AG04450 (cell line): ENCODE results near the gene JMJD6. TPM values are rescaled to one million over a fixed set of nuclear protein-coding genes. Genes with fewer than 3 reads are reported as not detected.

Source experiments
- CTCF ChIA-PET: fragments of 300-600, 350-600 bp; formaldehyde crosslinking; extraction: SDS; loops from one replicate; lab custom pipeline; 2022; ENCODE audit warnings: antibody characterized with exemption, inconsistent platforms; lab: Charles Lee
- POLR2A ChIA-PET: fragments of 350-600 bp; formaldehyde crosslinking; extraction: SDS; loops from one replicate; lab custom pipeline; 2021; ENCODE audit warnings: antibody characterized with exemption, inconsistent platforms; lab: Yijun Ruan, JAX
- DNase-seq: peaks from one replicate; pipeline ENCODE4 v3.0.0-alpha.2; 2011; ENCODE audit warnings: low read depth, low spot score
- H3K27ac ChIP-seq: one replicate; pipeline ENCODE4 v1.5.1; 2012; ENCODE audit warnings: low read depth, low read length, control low read depth
- H3K27me3 ChIP-seq: one replicate; pipeline ENCODE4 v1.6.0; 2012; ENCODE audit warnings: low read length; ENCODE audit not compliant: control insufficient read depth, insufficient read depth
- H3K4me3 ChIP-seq: 2 replicates; pipeline ENCODE4 v1.5.1; 2011; ENCODE audit warnings: mild to moderate bottlenecking, low read depth, low read length, control low read depth
- H3K9me3 ChIP-seq: 2 replicates; pipeline ENCODE4 v1.5.1; 2012; ENCODE audit warnings: low read length; ENCODE audit not compliant: control insufficient read depth, insufficient read depth
- polyA plus RNA-seq: library from polyadenylated mRNA; depleted of rRNA; stranded (reverse); fragments of >200 nt; gene quantifications from 2 replicates; pipeline ENCODE4 v1.2.3, GENCODE V29; 2011
- TF ChIP-seq, protein P1 (sequence below): IDR thresholded peaks from 2 replicates; pipeline ENCODE4 v1.5.1; 2011; ENCODE audit warnings: low read depth, low read length, control low read depth, inconsistent platforms

The JMJD6 gene
- polyA plus RNA-seq, 1 experiment = 12.4 TPM

- peak overlapping the region; percentile 31 for H3K27ac ChIP-seq
- TF ChIP-seq, protein P1, sequence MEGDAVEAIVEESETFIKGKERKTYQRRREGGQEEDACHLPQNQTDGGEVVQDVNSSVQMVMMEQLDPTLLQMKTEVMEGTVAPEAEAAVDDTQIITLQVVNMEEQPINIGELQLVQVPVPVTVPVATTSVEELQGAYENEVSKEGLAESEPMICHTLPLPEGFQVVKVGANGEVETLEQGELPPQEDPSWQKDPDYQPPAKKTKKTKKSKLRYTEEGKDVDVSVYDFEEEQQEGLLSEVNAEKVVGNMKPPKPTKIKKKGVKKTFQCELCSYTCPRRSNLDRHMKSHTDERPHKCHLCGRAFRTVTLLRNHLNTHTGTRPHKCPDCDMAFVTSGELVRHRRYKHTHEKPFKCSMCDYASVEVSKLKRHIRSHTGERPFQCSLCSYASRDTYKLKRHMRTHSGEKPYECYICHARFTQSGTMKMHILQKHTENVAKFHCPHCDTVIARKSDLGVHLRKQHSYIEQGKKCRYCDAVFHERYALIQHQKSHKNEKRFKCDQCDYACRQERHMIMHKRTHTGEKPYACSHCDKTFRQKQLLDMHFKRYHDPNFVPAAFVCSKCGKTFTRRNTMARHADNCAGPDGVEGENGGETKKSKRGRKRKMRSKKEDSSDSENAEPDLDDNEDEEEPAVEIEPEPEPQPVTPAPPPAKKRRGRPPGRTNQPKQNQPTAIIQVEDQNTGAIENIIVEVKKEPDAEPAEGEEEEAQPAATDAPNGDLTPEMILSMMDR = no peak
- ChIA-PET CTCF (interaction anchor here (1.5 kb wide), 1 partner anchor 151 kb away, joined by 5 read pairs; no protein-coding TSS in a partner anchor), POLR2A (interaction anchor here (0.7 kb wide), 1 partner anchor 38 kb away, joined by 4 read pairs; no protein-coding TSS in a partner anchor)
- DNase-seq = no peak
- H3K4me3 ChIP-seq = no peak overlapping the region
- no peaks in the 10 kb centered on the region for H3K9me3 ChIP-seq
- no peaks in the 10 kb centered on the region for H3K27me3 ChIP-seq
Observed at GRCh38 chr17:76673729-76674128, 52.7 kb downstream of the JMJD6 start.

- ChIA-PET POLR2A (no interaction called here), CTCF (interaction anchor here (0.7 kb wide), 1 partner anchor 55 kb away, joined by 3 read pairs; no protein-coding TSS in a partner anchor)
- Histone ChIP-seq H3K9me3 (no peaks in the 10 kb centered on the region), H3K27me3 (no peaks in the 10 kb centered on the region), H3K4me3 (no peak overlapping the region), H3K27ac (no peak overlapping the region)
- TF ChIP-seq, protein P1 = no peak
- DNase-seq = no peak
Observed at GRCh38 chr17:76672892-76673291, 53.5 kb downstream of the JMJD6 start.

- H3K27ac ChIP-seq = peak overlapping the region; percentile 33
- DNase-seq = no peak
- CTCF ChIA-PET = interaction anchor here (1.0 to 2.0 kb wide), 4 partner anchors 9 to 113 kb away, joined by 3 to 15 read pairs (median 6); no protein-coding TSS in a partner anchor
- POLR2A ChIA-PET = interaction anchor here (0.9 to 2.1 kb wide), 5 partner anchors 36 to 54 kb away, joined by 3 to 9 read pairs (median 4); partner anchors contain the start of genes JMJD6, METTL23 and MXRA7
- peak overlapping the region; percentile 75 for H3K4me3 ChIP-seq
- TF ChIP-seq, protein P1 = no peak
- H3K9me3 ChIP-seq = no peaks in the 10 kb centered on the region
- no peaks in the 10 kb centered on the region for H3K27me3 ChIP-seq
Observed at GRCh38 chr17:76672270-76672851, 54.0 kb downstream of the JMJD6 start.

- Histone ChIP-seq H3K4me3 (peak overlapping the region; percentile 75), H3K27me3 (no peaks in the 10 kb centered on the region), H3K9me3 (no peaks in the 10 kb centered on the region), H3K27ac (peak overlapping the region; percentile 33)
- DNase-seq = no peak
- ChIA-PET POLR2A (interaction anchor here (0.6 to 2.1 kb wide), 9 partner anchors 12 to 142 kb away, joined by 3 to 9 read pairs (median 3); partner anchors contain the start of genes JMJD6, METTL23 and MXRA7), CTCF (interaction anchor here (0.6 to 2.0 kb wide), 7 partner anchors 10 to 168 kb away, joined by 3 to 15 read pairs (median 3); no protein-coding TSS in a partner anchor)
- TF ChIP-seq, protein P1 = no peak
Observed at GRCh38 chr17:76671912-76672262, 54.5 kb downstream of the JMJD6 start.
